Omental fat pad (tissue), 4 donors: ENCODE measurements around the gene ALDH5A1. TPM values are rescaled to one million over a fixed set of nuclear protein-coding genes. Genes with fewer than 3 reads are reported as not detected.
"Not testable (repeated sequence)": the region's sequence is repeated elsewhere in the genome, so short reads cannot be mapped to it uniquely, and the experiment has no call there.

Experiments
- ATAC-seq: fragments of 150-250 bp; one replicate; pipeline ENCODE4 v1.9.1; 2016; ENCODE audit warnings: mild to moderate bottlenecking, moderate library complexity; ENCODE audit not compliant: low FRiP score
- DNase-seq: peaks from one replicate; pipeline ENCODE4 v3.0.0-alpha.2; 2019; ENCODE audit warnings: low spot score
- CTCF ChIP-seq, 3 donors: fragments of 450-650 bp; IDR thresholded peaks; one replicate each; pipeline ENCODE4 v1.5.1; 2016 to 2017; ENCODE audit warnings: antibody characterized with exemption in 3 of 3, mild to moderate bottlenecking in 3 of 3, moderate library complexity in 2 of 3
- total RNA-seq, 4 donors: library from RNA; depleted of rRNA; stranded (reverse); fragments of >200 nt; gene quantifications; one replicate each; pipeline ENCODE4 v1.1.0, GENCODE V29; 2016

Gene ALDH5A1
- total RNA-seq, 4 donors from 2014 or later: 3.8 to 6.1 (median 4.9) TPM

GRCh38 chr6:24504649-24505586 is 10.1 kb downstream of the ALDH5A1 start:
- no peak for ATAC-seq
- DNase-seq: no peak
- TF ChIP-seq CTCF (IDR thresholded peaks at IDR 0.05): no peak

DNA sequence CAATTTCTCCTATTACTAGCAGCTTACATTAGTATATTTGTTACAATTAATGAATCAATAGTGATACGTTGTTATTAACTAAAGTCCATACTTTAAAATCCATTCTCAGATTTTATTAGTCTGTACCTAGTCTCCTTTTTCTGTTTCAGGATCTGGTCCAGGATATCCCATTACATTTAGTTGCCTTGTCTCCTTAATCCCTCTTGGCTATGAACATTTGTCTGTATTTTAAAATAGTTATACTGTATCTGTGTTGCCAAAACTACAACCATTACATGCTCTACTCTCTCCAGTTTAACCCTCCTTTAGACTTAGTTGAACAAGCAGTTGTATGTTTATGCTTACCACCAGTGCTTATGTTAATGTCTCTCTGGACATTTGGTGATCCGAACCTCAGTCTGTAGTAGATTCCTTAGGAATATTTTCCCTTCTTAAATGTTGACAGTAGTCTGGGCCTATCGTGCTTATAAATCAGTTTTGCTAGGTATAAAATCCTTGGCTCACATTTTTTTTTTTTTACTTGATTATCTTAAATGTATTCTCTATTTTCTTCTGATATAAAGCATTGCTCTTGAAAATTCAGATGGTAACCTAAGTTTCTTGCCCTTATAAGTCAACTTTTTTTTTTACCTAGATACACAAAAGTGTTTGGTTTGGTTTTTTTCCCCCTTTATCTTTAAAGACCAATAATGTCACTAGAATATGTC is 12.2 kb downstream of the ALDH5A1 start:
- TF ChIP-seq CTCF (IDR thresholded peaks at IDR 0.05): no peak
- ATAC-seq (no peak), DNase-seq (no peak)

- not testable (repeated sequence) for ATAC-seq
These were observed 17.2 kb downstream of the ALDH5A1 start for GRCh38 chr6:24511976-24512375.

DNA sequence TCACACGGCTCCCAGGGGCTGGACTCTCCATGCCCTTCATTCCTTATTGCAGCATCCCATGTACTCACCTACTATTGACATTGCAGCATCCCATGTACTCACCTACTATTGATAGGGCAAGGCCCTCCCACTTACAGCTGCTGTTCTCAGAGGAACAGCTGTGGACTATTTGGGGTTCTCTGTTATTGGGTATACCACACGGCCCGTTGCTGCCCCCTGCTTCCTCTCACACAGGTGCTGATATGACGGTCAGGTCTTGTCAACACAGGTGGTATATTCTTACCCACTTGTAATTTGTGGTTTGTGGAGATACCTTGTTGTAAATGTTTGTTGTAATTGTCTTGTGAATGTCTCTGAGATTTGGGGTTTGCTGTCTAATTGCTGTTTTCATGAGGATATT is 18.8 kb downstream of the ALDH5A1 start:
- ATAC-seq (no peak), DNase-seq (no peak)
- TF ChIP-seq CTCF (IDR thresholded peaks at IDR 0.05): no peak

More at GRCh38 chr6:24511976-24512375, 17.2 kb downstream of the ALDH5A1 start:
- not testable (repeated sequence) for DNase-seq

DNA sequence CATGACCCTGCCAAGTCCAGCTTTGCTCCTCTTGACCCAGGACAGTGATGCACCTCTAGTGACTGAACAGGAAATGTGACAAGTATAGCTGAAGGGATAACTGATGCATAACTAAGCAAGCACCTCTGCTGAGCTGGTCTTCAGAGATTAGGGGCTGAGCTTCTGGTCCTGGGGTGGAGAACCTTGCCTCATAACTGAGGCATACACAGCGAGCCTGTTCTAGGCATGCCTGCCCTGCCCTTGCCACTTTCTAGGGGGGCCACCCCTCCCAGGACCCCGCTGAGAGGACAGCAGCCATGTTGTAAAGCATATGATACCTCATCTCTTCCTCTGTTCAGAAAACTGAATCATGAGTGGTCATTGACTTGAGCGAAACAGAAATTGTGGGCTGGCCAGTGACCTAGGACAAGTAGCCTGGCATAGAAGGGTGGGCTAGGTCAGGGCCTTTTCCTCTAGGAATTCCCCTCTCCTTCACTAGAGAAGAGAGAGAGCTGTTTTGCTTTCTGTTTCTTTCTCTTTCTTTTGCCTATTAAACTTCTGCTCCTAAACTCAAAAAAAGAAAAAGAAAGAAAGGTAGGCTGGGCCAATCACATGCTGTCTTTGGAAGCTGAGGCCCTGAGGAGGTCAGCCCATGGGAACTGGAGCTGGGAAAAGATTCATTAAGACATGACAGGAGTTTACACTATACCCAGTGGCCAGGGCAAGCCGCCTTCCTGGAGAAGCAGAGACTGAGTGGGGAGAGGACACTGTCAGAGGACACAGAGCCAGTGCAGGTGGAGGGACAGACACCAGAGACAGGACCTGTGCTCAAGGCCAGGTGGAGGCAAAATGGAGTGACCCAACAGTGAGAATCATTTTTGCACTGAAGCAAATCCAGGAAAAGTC is 23.1 kb downstream of the ALDH5A1 start:
- no peak for DNase-seq
- no peak for ATAC-seq
- no peak for TF ChIP-seq CTCF (IDR thresholded peaks at IDR 0.05)

GRCh38 chr6:24520929-24521546 is 26.3 kb downstream of the ALDH5A1 start:
- ATAC-seq (peak; percentile 48), DNase-seq (no peak)
- TF ChIP-seq CTCF (IDR thresholded peaks at IDR 0.05): no peak
